Ascending aorta (tissue), 2 donors: ENCODE measurements around the gene SCNM1. TPM values are rescaled to one million over a fixed set of nuclear protein-coding genes. Genes with fewer than 3 reads are reported as not detected.
A peak's percentile ranks its signal among the peaks of the same experiment; 100 is the strongest.

Experiments
- DNase-seq, 2 donors: peaks; one replicate each; pipeline ENCODE4 v3.0.0-alpha.2; 2019; ENCODE audit warnings: low spot score in 2 of 2
- H3K27ac ChIP-seq, 2 donors: fragments of 200-600 bp; sonication (generic); one replicate each; pipeline ENCODE4 v1.5.1; 2016 to 2017; ENCODE audit warnings: mild to moderate bottlenecking in 1 of 2
- H3K27me3 ChIP-seq: fragments of 200-600 bp; sonication (generic); one replicate; pipeline ENCODE4 v1.5.1; 2017
- H3K36me3 ChIP-seq, 2 donors: fragments of 200-600 bp; sonication (generic); one replicate each; pipeline ENCODE4 v1.5.1; 2016
- H3K4me1 ChIP-seq, 2 donors: fragments of 200-600 bp; sonication (generic); one replicate each; pipeline ENCODE4 v1.5.1; 2016 to 2017; ENCODE audit warnings: mild to moderate bottlenecking in 1 of 2
- H3K4me3 ChIP-seq, 2 donors: fragments of 200-600 bp; sonication (generic); one replicate each; pipeline ENCODE4 v1.5.1; 2016 to 2017; ENCODE audit warnings: mild to moderate bottlenecking in 1 of 2
- H3K9me3 ChIP-seq, 2 donors: fragments of 200-600 bp; sonication (generic); one replicate each; pipeline ENCODE4 v1.5.1; 2016
- CTCF ChIP-seq, 3 experiments: fragments of 200-600 bp in 2 of 3; fragments of 450-650 bp in 1 of 3; sonication (generic) in 2 of 3; IDR thresholded peaks; one replicate each; pipeline ENCODE4 v1.5.1; 2016 to 2019; ENCODE audit warnings: antibody characterized with exemption in 3 of 3, mild to moderate bottlenecking in 1 of 3, moderate library complexity in 1 of 3
- intact Hi-C: fragments of 100-400 bp; cut with DNase I; formaldehyde crosslinking; loops from one replicate; pipeline ENCODE4 v1.15.1; 2023
- total RNA-seq: library from RNA; depleted of rRNA; stranded (reverse); fragments of >200 nt; gene quantifications from one replicate; pipeline ENCODE4 v1.1.0, GENCODE V29; 2016

The SCNM1 gene
- total RNA-seq, 1 donor from 2014 or later = 27.4 TPM

- Histone ChIP-seq H3K27ac (peak overlapping the region; percentile 65 to 72), H3K36me3 (no peaks in the 10 kb centered on the region), H3K4me3 (peak overlapping the region; percentile 81 to 93), H3K9me3 (no peaks in the 10 kb centered on the region), H3K27me3 (no peaks in the 10 kb centered on the region), H3K4me1 (peaks cover 0 to 16% of the 10 kb centered on the region in 2 donors)
- intact Hi-C loops = loop anchor here (2.0 kb wide), 1 partner anchor 19 kb away; the partner anchor contains the start of gene LYSMD1
- DNase-seq = no peak
- TF ChIP-seq CTCF (IDR thresholded peaks at IDR 0.05) = no peak
Observed at GRCh38 chr1:151145304-151146071, 20.5 kb upstream of the SCNM1 start.

GRCh38 chr1:151146072-151146411, 19.9 kb upstream of the SCNM1 start:
- no peaks in the 10 kb centered on the region for H3K27me3 ChIP-seq
- intact Hi-C loops = loop anchor here (2.0 kb wide), 1 partner anchor 19 kb away; the partner anchor contains the start of gene LYSMD1
- H3K27ac ChIP-seq = peak overlapping the region; percentile 72 to 82
- peaks cover 0 to 16% of the 10 kb centered on the region in 2 donors for H3K4me1 ChIP-seq
- no peaks in the 10 kb centered on the region for H3K9me3 ChIP-seq
- TF ChIP-seq CTCF (IDR thresholded peaks at IDR 0.05) = no peak
- DNase-seq = no peak
- H3K36me3 ChIP-seq = no peaks in the 10 kb centered on the region
- peak overlapping the region; percentile 81 to 93 for H3K4me3 ChIP-seq

- Histone ChIP-seq H3K27me3 (no peaks in the 10 kb centered on the region), H3K36me3 (no peaks in the 10 kb centered on the region), H3K27ac (peak within 1 kb of the TSS; percentile 72 to 82), H3K4me3 (peak within 1 kb of the TSS; percentile 81 to 93), H3K4me1 (peaks cover 0 to 16% of the 10 kb centered on the region in 2 donors), H3K9me3 (no peaks in the 10 kb centered on the region)
- DNase-seq = peak; percentile 83 to 96
- intact Hi-C loops = loop anchor here (2.0 kb wide), 1 partner anchor 18 kb away; the partner anchor contains the start of gene LYSMD1
- TF ChIP-seq CTCF (IDR thresholded peaks at IDR 0.05) = no peak
Observed at GRCh38 chr1:151146412-151147131, 19.4 kb upstream of the SCNM1 start, which contains the start of gene SEMA6C. Gene SEMA6C, minus strand, starts transcription at chr1:151146631. Its CDS starts 4,010 bp downstream, at chr1:151142621.

GRCh38 chr1:151147132-151147503, 18.8 kb upstream of the SCNM1 start:
- Histone ChIP-seq H3K4me1 (peaks cover 0 to 16% of the 10 kb centered on the region in 2 donors), H3K36me3 (no peaks in the 10 kb centered on the region), H3K4me3 (peak overlapping the region; percentile 81 to 93), H3K27me3 (no peaks in the 10 kb centered on the region), H3K27ac (peak overlapping the region; percentile 71 to 82), H3K9me3 (no peaks in the 10 kb centered on the region)
- peak in 1 of 2 donors; percentile 58 for DNase-seq
- TF ChIP-seq CTCF (IDR thresholded peaks at IDR 0.05) = no peak
- intact Hi-C loops = loop anchor here (2.0 kb wide), 1 partner anchor 18 kb away; the partner anchor contains the start of gene LYSMD1

GRCh38 chr1:151147665-151148064, 18.3 kb upstream of the SCNM1 start:
- Histone ChIP-seq H3K27me3 (no peaks in the 10 kb centered on the region), H3K4me3 (peak overlapping the region in 1 of 2 donors; percentile 93), H3K9me3 (no peaks in the 10 kb centered on the region), H3K27ac (peak overlapping the region; percentile 71 to 82), H3K36me3 (no peaks in the 10 kb centered on the region), H3K4me1 (peaks cover 0 to 16% of the 10 kb centered on the region in 2 donors)
- peak in 1 of 2 donors; percentile 40 for DNase-seq
- intact Hi-C loops = loop anchor here (2.0 kb wide), 1 partner anchor 17 kb away; the partner anchor contains the start of gene LYSMD1
- TF ChIP-seq CTCF (IDR thresholded peaks at IDR 0.05) = no peak
